Measurements from ENCODE around the gene PGPEP1.

DNA sequence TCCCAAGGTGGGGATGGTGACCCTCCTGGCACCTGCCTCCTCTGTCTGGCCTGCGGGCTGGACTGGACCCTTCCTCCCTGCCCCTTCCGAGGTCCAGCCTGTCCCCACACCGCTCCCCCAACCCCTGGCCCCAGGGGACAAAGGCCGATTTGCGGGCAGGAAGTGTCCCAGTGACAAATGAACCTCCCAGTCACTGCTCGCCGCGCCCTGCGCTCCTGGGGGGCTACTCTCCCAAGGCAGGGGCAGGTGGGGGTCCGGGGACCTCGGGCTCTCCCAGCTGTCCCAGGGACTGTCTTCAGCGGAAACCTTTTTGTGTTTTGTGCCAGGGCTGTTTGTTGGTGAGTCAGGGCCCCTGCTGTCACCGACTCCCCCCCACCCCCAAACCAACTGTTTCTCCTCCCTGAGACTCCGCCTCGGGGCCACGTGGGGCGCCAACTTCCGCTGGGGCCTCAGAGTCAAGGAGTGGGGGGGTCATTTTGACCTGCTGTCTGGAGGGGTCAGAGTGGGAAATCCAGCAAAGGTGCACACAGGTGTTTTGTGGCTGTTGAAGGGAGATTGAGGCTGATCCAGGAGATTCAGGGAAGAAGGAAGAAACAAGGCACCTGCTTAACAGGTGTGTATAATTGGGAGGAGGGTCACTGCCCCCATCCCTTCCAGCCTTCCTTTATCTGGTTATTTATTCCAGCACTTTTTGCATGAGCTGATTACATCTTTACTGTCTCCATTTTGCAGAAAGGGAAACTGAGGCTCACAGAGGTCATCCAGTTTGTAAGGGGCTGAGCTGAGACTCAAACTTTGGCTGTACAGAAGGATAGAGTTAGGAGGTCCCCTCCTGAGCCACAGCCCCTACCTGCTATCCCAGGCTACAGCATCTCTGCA is 831 bp downstream of the PGPEP1 start:
- TF ChIP-seq CTCF (conservative IDR thresholded peaks at IDR 0.05; ENCODE audit: low read depth, low read length), result no peak
- no peak for TF ChIP-seq EZH2 (IDR thresholded peaks at IDR 0.05; ENCODE audit: borderline replicate concordance, low read depth, low read length, poor library complexity, severe bottlenecking)
